Measurements from ENCODE around the gene ALDH9A1.
"Not testable (repeated sequence)": the region's sequence is repeated elsewhere in the genome, so short reads cannot be mapped to it uniquely, and the experiment has no call there.

ALDH9A1 gene

GRCh38 chr1:165686121-165686970, 12.0 kb downstream of the ALDH9A1 start:
- no peak for DNase-seq

GRCh38 chr1:165683848-165684485, 14.4 kb downstream of the ALDH9A1 start:
- DNase-seq, result no peak

DNA sequence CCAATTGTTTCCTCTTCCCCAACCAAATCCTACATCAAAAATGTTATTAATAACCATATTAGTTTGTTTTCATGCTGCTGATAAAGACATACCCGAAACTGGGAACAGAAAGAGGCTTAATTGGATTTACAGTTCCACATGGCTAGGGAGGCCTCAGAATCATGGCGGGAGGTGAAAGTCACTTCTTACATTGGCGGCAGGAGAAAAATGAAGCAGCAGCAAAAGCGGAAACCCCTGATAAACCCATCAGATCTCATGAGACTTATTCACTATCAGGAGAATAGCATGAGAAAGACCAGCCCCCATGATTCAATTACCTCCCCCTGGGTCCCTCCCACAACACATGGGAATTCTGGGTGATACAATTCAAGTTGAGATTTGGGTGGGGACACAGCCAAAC, 17.6 kb downstream of the ALDH9A1 start:
- not testable (repeated sequence) for DNase-seq

DNA sequence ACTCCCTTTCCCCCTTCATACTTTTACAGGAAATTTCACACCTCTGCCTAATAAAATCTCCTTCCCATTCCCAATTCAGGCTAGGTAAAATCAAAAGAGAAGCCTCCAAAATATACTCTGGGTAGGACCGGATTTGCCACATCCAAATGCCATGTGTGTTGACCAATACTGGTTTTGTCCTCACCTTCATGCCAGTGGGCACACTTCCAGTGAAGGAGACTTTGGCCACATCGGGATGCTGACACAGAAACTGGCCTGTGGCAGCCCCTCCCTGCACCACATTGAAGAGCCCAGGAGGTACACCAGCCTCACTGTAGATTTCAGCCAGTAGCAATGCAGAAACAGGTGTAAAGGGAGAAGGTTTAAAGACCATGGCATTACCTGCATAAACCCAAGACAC, 18.1 kb downstream of the ALDH9A1 start:
- no peak for DNase-seq

- DNase-seq, result no peak
These were observed 18.9 kb downstream of the ALDH9A1 start for GRCh38 chr1:165679282-165680036.

DNA sequence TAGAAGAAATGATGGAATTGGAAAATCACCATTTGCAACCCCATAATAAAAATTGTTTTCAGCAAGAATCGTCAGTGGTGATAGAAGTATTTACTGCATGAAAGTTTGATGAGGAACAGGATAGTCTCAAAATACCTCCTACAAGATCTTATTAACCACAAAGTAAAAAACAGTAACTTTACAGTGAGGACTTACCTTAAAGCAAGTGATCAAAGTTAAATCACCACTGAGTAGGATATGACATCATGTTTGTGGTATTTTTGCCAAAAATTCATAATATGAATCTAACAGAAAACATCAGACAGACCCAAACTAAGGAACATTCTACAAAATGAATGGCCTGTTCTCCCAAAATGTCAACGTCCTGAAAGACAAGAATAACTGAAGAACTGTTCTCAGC, 19.9 kb downstream of the ALDH9A1 start:
- no peak for DNase-seq

DNA sequence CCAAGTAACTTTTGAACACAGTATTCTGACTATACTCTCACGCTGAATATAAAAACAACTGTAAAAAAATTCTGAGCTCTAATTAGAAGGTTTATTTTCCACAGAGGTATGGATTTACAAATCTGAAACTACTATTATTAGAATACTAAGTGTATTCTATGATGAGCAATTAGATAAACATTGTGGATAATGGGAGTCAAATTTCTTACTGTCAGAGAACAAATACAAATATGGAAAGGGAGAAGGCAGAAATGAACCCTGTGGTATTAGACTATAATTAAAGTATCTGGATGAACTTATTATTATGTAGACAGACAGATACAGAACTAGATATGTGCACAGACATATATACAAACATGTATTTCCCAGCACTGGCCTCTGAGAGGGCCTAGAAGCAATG, 22.6 kb downstream of the ALDH9A1 start:
- no peak for DNase-seq

GRCh38 chr1:165674599-165674998, 23.8 kb downstream of the ALDH9A1 start:
- no peak for DNase-seq

- DNase-seq, result no peak
These were observed 26.8 kb downstream of the ALDH9A1 start for GRCh38 chr1:165671526-165671925.

- no peak for DNase-seq
These were observed 30.2 kb downstream of the ALDH9A1 start for GRCh38 chr1:165668184-165668583.

DNA sequence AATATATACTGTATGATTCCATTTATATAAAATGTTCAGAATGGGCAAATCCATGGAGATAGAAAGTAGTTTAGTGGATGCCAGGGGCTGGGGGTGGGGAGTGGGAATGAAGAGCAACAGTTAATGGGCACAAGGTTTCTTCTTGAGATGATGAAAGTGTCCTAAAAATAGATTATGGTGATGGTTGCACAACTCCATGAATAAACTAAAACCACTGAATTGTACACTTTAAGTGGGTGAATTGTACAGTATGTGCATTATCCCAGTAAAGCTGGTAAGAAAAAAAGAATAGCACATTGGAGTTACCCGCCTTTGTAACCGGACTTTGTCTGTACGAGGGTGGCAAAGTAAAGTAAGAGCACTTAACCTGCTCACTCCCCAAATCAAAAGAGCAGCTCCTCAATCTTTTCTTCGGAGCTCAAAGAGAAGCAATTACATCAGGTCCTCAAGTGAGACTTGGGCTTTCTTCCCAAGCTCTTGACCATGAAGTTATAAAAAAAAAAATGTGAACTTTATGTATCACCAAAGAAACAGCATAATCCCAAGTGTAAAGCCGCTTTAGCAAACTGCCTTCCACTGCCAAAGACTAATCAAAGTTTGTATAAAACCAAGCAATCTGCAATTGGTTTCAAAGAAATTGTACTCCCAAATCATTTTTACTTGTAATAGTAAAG, 32.1 kb downstream of the ALDH9A1 start:
- no peak for DNase-seq

DNA sequence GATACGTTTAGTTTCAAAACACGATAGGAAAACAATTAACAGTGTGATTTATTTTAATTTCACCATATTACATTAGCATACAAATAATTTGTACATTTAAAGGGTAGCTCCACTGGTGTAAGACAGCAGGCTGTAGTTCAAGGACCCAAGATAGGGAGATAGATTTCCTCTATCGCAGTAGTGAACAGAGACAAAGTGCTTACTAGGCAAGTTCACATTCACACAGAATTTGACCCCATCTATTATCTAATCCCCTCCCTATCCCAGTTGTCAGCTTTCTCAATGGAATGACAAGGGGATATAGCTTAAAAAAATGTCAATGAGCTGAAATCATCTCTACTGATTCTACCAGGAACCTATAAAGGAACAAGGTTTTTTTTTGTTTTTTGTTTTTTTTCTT, 36.2 kb downstream of the ALDH9A1 start:
- DNase-seq, result no peak

GRCh38 chr1:165661703-165662102, 36.7 kb downstream of the ALDH9A1 start:
- DNase-seq, result no peak

- DNase-seq, result no peak
These were observed 38.8 kb downstream of the ALDH9A1 start for GRCh38 chr1:165659581-165659895.

- DNase-seq, result not testable (repeated sequence)
These were observed 39.4 kb downstream of the ALDH9A1 start for GRCh38 chr1:165658766-165659580.

DNA sequence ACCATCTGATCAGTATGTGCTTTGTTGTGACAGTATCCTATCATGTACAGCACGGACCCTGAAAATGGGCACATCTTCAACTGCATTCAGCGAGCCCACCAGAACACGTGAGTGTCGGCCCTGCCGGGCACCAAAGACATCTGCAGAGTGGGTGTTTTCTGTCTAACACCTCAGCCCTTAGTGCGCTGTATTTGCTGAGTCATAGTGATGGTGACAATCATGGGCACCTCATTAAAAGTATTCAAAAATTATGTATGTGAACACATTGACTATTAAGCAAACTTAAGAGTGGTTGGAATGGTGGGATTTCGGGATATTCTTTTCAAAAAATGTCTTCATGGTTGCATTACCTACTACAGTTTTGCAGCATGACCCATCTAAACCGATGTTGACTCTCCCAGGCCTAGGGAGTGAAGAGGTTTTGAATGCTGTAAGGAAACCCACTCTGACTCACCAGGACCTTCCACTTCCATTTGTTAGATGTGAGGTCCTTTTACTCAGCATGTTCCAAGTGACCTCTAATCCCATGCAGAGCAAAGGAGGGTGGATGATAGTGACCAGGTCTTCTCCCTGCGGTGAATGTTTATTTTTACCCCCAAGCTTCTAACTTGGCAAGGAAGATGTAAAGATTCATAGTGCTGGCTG, 47.3 kb downstream of the ALDH9A1 start:
- no peak for DNase-seq

DNA sequence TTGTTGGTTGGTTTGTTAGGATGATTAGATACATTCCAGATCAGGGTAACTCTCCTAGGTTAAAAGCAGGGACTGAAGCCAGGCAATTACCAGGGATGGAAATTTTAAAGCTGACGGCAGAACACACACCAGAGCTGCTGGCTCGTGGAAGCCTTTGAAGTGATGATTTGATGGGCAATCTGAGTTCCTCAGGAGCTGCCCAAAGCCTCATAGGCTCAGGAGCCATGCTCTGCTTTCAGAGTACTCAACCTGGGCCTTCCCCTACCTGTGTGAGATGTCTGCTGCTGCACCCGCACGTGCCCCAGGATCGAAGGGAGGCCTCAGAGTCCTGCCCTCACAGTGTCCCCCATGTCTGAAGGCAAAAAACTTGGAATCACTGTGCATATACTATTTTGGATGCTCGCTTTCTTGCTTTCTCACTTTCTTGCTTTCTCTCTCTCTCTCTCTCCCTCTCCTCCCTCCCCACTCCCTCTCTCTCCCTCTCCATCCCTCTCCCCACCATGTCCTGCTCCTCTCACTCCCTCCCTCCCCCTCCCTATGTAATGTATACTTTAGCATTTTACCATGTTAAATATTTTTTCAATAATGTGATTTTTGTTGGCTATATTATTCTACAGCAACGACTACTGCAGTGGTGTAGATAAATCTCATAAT, 49.3 kb downstream of the ALDH9A1 start:
- DNase-seq, result no peak

- no peak for DNase-seq
These were observed 50.4 kb downstream of the ALDH9A1 start for GRCh38 chr1:165647970-165648369.

- no peak for DNase-seq
These were observed 50.8 kb downstream of the ALDH9A1 start for GRCh38 chr1:165647517-165647916.

DNA sequence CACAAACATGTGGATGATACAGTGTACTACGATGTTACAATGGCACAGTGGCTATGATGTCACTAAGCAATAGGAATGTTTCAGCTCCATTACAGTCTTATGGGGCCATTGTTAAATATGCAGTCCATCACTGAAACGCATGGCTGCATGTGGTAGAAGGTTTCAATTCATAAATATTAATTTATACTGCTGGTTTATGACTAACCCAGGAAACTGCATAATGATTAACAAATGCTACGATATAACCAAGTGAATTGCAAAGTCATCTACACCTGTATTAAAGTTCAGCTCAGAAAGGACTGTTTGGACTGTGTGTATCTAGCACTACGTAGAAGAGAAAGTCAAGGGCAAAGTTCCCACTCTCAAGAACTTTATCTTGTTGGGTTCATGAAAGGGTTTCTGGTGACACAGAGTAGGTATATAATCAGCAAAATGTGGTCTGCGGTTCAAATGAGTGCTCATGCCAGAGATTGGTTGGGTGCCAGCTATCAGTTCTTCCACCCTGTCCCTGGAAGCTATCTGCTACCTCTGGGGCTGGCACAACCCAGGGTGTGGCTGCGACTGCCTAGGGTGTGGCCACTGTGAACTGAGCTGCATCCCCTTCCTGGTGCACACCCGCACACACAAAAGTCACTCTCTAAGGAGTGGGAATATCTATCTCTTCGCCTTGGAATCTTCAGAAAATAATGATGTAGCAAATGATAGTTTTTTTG, 52.6 kb downstream of the ALDH9A1 start:
- DNase-seq, result no peak

All from NCI-H2227 treated with DMSO at 0.1 percent for 48 hours (cell line).